GM12874 (cell line): Measurements from ENCODE around the gene GSN.

Experiments used
- TF ChIP-seq, protein P1 (sequence below): IDR thresholded peaks from 2 replicates; pipeline ENCODE4 v1.5.1; 2011; ENCODE audit warnings: low read depth, mild to moderate bottlenecking, control low read depth, low read length, moderate library complexity; ENCODE audit not compliant: insufficient read depth

Gene GSN

DNA sequence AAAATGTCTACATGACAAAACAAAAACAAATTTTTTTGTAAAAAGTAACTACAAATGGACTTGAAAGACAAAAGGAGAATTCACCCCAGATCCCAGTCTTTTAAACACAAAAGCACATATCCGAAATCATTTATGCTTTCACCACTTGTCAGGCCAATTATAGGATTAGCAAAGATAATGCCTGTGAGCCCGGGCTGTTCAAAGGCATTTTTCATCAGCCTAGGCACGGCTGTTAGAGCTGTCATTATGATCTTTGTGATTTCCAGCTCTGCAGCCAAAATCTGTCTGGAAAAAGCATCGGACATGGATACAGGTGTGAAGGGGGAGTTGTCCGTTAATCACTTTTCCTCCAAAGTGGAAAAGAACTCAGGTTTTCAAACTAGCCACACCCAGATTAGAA, 42.7 kb upstream of the GSN start:
- TF ChIP-seq, protein P1, sequence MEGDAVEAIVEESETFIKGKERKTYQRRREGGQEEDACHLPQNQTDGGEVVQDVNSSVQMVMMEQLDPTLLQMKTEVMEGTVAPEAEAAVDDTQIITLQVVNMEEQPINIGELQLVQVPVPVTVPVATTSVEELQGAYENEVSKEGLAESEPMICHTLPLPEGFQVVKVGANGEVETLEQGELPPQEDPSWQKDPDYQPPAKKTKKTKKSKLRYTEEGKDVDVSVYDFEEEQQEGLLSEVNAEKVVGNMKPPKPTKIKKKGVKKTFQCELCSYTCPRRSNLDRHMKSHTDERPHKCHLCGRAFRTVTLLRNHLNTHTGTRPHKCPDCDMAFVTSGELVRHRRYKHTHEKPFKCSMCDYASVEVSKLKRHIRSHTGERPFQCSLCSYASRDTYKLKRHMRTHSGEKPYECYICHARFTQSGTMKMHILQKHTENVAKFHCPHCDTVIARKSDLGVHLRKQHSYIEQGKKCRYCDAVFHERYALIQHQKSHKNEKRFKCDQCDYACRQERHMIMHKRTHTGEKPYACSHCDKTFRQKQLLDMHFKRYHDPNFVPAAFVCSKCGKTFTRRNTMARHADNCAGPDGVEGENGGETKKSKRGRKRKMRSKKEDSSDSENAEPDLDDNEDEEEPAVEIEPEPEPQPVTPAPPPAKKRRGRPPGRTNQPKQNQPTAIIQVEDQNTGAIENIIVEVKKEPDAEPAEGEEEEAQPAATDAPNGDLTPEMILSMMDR = no peak

DNA sequence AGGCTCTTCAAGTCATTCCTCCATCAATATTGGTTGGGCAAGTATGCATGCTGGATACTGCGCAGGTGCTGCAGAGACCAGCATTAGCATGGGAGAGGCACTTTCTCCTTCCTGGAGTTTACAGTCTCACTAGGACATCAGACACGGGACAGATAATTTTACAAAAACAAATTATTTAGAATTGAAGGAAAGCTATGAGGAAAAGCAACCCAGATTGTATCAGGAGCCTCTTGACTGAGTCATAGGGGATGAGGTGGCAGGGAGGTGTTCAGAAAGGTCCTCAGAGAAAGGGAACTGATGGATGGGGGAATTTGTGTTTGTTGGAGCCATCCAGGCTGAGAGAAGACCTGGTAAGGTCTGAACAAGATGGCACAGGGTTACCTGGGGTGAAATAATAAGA, 41.8 kb upstream of the GSN start:
- TF ChIP-seq, protein P1 = no peak

DNA sequence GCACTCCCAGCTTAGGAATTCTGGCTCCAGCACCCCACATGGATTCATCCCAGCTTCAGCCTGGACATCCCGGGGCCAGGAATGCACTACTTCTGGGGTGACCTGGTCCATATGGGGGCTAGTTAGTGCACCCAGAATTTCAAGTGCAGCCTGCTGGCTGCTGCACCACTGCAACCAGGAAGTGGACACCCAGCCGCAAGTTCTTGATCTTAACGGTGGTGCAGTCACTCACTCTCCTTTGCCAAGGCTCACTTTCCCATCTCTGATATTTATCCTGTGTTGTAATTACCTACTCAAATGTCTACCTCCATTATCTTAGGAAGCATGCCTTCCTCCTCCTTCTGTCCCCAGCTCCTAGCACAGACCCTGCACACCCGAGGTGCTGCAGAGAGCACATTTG, 40.1 kb upstream of the GSN start:
- TF ChIP-seq, protein P1 = no peak

DNA sequence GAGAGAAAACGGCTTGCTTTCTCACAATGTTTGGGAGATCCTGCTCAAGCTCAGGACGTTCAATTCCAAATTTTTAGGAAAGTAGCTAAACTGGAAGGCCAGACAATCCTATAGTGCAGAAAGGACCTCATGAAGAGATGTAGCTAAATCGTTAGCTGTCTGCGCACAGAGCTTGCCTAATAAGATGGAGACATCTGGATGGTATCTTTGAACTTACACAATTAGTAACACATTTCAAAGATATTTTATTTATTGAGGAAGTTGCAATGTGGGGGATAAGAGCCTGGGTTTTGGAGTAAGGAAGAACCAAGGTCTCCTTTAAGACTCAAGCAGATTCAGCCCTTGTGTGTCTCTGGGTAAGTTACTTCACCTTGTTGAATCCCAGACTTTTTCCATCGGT, 37.7 kb upstream of the GSN start:
- TF ChIP-seq, protein P1 = no peak

DNA sequence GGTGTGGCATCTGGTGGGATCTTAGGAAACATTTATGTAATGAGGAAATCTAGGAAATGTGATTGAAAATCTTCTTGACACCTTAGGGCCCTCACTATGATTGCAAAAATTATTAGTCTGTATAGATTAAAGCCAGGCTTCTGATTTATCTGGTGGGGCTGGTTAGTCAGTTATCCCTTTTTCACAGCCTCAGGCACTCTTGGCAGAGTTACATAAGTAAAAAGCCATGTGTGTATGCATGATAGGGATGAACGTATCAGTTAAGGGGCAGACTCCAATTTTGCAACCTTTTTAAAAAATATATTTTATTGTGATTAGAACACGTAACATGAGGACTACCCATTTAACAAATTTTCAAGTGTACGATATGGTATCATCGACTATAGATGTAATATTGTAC, 35.7 kb upstream of the GSN start:
- TF ChIP-seq, protein P1 = no peak

DNA sequence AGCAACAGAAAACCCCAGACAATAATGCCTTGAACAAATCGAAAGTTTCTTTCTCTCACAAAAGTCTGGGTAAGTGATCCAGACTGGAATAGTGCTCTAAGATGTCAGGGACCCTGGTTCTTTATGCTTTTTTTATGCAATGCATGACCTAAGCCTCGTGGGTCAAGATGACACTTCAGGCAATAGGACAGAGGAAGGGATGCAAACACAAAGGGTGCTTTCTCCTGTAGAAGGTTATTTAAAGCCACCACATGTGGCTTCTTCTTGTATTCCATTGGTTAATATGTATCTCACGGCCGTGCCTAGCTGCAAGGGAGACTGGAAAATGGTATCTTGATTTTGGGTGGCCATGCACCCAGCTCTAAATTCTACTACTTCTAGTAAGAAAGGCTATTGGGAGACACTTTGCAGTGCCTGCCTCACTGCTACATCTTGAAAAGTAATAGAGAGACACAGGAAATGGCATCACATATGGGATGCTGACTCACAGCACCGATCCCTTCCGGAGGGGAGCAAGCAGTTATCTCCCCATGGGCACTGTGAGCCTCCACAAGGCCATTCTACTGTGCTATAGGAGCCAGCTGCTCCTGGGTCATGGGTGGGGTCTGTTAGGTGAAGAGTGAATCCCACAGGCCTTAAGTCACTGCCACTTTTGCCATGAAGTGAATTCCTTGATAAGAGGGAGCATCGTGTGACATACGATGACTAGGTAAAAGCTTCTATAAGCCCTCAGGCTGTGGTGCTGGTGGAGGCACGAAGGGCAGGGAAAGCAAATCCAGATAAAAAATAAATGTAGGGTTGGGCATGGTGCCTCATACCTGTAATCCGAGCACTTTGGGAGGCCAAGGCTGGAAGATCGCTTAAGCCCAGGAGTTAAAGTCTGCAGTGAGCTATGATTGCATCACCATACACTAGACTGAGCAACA, 33.8 kb upstream of the GSN start:
- TF ChIP-seq, protein P1 = no peak

DNA sequence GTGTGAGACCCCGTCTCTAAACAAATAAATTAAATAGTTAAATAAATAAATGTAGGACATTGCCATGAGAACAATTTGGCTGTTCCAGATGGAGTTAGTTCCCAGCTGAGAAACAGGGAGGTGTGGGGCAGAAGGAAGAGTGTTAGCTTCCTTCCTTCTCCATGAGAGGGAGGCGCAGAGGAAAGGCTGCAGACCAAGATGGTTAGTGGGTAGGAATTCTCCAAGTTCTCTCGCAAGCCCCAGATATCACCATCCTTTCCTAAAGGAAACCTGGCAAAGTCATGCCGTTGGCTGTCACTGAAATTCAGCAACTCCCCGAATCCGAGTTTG, 33.2 kb upstream of the GSN start:
- TF ChIP-seq, protein P1 = no peak
